DOHH2 (cell line): ENCODE measurements around the gene TMEM87A.

Experiments used
- H3F3A ChIP-seq: fragments of 200-600 bp; sonication (generic), shearing (Covaris generic); 2 replicates; pipeline ENCODE4 v1.6.0; 2016; ENCODE audit warnings: antibody characterized with exemption, mild to moderate bottlenecking; ENCODE audit not compliant: control insufficient read depth, insufficient read depth
- H3K27ac ChIP-seq: fragments of 200-600 bp; sonication (generic); 2 replicates; pipeline ENCODE4 v1.5.1; 2014; ENCODE audit warnings: low read depth, mild to moderate bottlenecking, low read length, moderate library complexity
- H3K27me3 ChIP-seq: fragments of 200-600 bp; sonication (generic); 2 replicates; pipeline ENCODE4 v1.6.1; 2014; ENCODE audit warnings: mild to moderate bottlenecking, low read length, mixed read lengths; ENCODE audit not compliant: control insufficient read depth
- H3K36me3 ChIP-seq: fragments of 200-600 bp; sonication (generic); 2 replicates; pipeline ENCODE4 v1.6.1; 2014; ENCODE audit warnings: mild to moderate bottlenecking, low read length, moderate library complexity, mixed read lengths; ENCODE audit not compliant: control insufficient read depth
- H3K4me1 ChIP-seq: fragments of 200-600 bp; sonication (generic); 2 replicates; pipeline ENCODE4 v1.6.1; 2014; ENCODE audit warnings: mild to moderate bottlenecking, low read length, mixed read lengths; ENCODE audit not compliant: control insufficient read depth
- H3K4me2 ChIP-seq: fragments of 200-600 bp; sonication (generic); 2 replicates; pipeline ENCODE4 v1.6.0; 2014; ENCODE audit warnings: mild to moderate bottlenecking, low read length, moderate library complexity
- H3K4me3 ChIP-seq: fragments of 200-600 bp; sonication (generic); 2 replicates; pipeline ENCODE4 v1.5.1; 2014; ENCODE audit warnings: mild to moderate bottlenecking, low read length, mixed read lengths
- H3K79me2 ChIP-seq: fragments of 200-600 bp; sonication (generic); 2 replicates; pipeline ENCODE4 v1.6.1; 2014; ENCODE audit warnings: mild to moderate bottlenecking, low read length, mixed read lengths; ENCODE audit not compliant: control insufficient read depth
- H3K9me2 ChIP-seq: fragments of 200-600 bp; sonication (generic); replicated peaks from 2 replicates; pipeline ENCODE4 v1.6.1; 2014; ENCODE audit warnings: mild to moderate bottlenecking, low read length, mixed read lengths; ENCODE audit not compliant: control insufficient read depth
- H3K9me3 ChIP-seq: fragments of 200-600 bp; sonication (generic); 2 replicates; pipeline ENCODE4 v1.6.1; 2014; ENCODE audit warnings: antibody characterized with exemption, low read length, mixed read lengths; ENCODE audit not compliant: control insufficient read depth, insufficient read depth
- H4K20me1 ChIP-seq: fragments of 200-600 bp; sonication (generic); 2 replicates; pipeline ENCODE4 v1.6.0; 2014; ENCODE audit warnings: low read depth, mild to moderate bottlenecking, antibody characterized with exemption, low read length, moderate library complexity; ENCODE audit not compliant: control insufficient read depth, insufficient read depth
- EZH2phosphoT487 ChIP-seq: fragments of 200-600 bp; sonication (generic); IDR thresholded peaks from 2 replicates; pipeline ENCODE4 v1.6.1; 2017; ENCODE audit warnings: borderline replicate concordance, mild to moderate bottlenecking, antibody characterized with exemption, low read length, moderate library complexity, mixed read lengths
- TF ChIP-seq, protein P1 (sequence below): fragments of 200-600 bp; sonication (generic); IDR thresholded peaks from one replicate; pipeline ENCODE4 v1.5.1; 2014; ENCODE audit warnings: antibody characterized with exemption, mild to moderate bottlenecking, low read depth, low read length; ENCODE audit not compliant: poor library complexity, severe bottlenecking

Gene TMEM87A

DNA sequence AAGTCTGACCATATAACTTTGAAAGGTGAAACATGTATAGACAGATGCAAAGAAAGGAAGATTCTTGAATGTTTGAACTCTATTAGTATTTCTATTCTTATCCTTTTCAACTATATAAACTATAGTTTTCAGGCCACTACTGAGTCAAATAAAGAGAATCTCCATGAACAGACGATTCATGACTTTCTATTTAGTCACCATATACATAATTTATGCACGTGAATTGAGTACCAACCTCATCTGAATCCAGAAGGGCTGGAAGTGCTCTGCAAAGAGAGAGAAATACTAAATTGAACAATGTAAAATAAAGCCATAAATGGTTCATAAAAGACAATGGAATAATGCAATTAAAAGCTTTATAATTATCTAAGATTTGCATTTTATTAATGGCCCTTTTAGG, 55.7 kb downstream of the TMEM87A start:
- no peak overlapping the region for H3K27ac ChIP-seq
- H3K9me3 ChIP-seq, result no peaks in the 10 kb centered on the region
- no peaks in the 10 kb centered on the region for H3K27me3 ChIP-seq
- H3K36me3 ChIP-seq, result peaks cover 40% of the 10 kb centered on the region
- TF ChIP-seq, protein P1, sequence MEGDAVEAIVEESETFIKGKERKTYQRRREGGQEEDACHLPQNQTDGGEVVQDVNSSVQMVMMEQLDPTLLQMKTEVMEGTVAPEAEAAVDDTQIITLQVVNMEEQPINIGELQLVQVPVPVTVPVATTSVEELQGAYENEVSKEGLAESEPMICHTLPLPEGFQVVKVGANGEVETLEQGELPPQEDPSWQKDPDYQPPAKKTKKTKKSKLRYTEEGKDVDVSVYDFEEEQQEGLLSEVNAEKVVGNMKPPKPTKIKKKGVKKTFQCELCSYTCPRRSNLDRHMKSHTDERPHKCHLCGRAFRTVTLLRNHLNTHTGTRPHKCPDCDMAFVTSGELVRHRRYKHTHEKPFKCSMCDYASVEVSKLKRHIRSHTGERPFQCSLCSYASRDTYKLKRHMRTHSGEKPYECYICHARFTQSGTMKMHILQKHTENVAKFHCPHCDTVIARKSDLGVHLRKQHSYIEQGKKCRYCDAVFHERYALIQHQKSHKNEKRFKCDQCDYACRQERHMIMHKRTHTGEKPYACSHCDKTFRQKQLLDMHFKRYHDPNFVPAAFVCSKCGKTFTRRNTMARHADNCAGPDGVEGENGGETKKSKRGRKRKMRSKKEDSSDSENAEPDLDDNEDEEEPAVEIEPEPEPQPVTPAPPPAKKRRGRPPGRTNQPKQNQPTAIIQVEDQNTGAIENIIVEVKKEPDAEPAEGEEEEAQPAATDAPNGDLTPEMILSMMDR, result no peak
- TF ChIP-seq EZH2phosphoT487, result no peak
- H3K9me2 ChIP-seq, result no peaks in the 10 kb centered on the region
- H3K4me3 ChIP-seq, result no peak overlapping the region
- H3K4me2 ChIP-seq, result no peak overlapping the region
- H3K4me1 ChIP-seq, result peaks cover 22% of the 10 kb centered on the region
- H3K79me2 ChIP-seq, result no peaks in the 10 kb centered on the region
- no peaks in the 10 kb centered on the region for H4K20me1 ChIP-seq
- peaks cover 10% of the 10 kb centered on the region for H3F3A ChIP-seq

DNA sequence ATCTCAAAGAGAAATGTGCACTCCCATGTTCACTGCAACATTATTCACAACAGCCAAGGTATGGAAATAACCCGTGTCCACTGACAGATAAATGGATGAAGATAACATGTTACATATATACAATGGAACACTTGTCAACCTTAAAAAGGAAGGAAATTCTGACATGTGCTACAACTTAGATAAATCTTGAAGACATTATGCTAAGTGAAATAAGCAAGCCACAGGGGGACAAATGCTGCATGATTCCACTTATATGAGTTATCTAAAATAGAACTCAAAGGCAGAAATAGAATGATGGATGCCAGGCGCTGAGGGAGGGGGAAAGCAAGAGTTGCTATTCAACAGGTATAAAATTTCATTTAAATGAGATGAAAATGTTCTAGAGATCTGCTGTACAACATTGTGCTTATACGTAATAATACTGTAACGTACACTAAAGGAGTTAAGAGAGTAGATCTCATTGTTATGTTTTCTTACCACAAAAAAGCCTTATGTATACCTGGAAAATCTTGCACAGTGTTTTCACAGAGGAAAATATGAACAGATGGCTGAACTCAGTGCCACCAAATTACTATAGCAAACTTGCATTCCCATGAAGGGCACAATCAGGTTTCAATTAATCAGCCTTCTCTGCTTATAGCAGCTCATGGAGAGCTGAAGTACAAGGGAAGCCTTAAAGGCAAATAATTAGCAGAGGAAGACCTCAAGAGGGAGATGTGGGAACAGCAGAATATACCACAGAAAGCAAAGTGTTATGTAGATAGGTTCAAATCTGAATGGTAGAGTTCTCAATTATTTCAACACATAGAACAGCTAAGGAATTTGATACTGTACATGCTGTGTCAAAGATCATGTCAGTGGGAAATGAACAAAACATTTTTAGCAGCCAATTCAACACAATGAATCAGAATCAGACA, 57.1 kb downstream of the TMEM87A start:
- Histone ChIP-seq H3K79me2 (no peaks in the 10 kb centered on the region), H3K27ac (no peak overlapping the region), H3K27me3 (no peaks in the 10 kb centered on the region), H3K4me1 (peaks cover 22% of the 10 kb centered on the region), H3K9me3 (no peaks in the 10 kb centered on the region), H3K9me2 (no peaks in the 10 kb centered on the region), H3K36me3 (peaks cover 47% of the 10 kb centered on the region), H3F3A (peaks cover 10% of the 10 kb centered on the region), H3K4me3 (no peak overlapping the region), H4K20me1 (no peaks in the 10 kb centered on the region), H3K4me2 (no peak overlapping the region)
- TF ChIP-seq EZH2phosphoT487, result no peak
- TF ChIP-seq, protein P1, result no peak

DNA sequence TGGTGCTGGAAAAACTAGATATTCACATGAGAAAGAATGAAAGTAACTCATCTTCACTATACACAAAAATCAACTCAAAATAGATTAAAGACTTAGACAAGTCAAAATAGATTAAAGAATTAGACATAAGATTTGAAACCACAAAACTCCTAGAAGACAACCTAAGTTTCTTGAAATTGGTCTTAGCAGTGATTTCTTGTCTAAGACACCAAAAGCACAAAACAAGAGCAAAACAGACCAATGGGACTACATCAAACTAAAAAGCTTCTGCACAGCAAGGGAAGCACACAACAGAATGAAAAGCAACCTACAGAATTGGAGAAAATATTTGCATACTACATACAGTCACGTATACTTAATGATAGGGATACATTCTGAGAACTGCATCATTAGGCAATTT, 58.6 kb downstream of the TMEM87A start:
- peaks cover 7% of the 10 kb centered on the region for H3F3A ChIP-seq
- no peaks in the 10 kb centered on the region for H3K27me3 ChIP-seq
- H3K9me2 ChIP-seq, result no peaks in the 10 kb centered on the region
- H3K4me3 ChIP-seq, result no peak overlapping the region
- H3K4me2 ChIP-seq, result no peak overlapping the region
- H3K9me3 ChIP-seq, result no peaks in the 10 kb centered on the region
- peaks cover 59% of the 10 kb centered on the region for H3K36me3 ChIP-seq
- H3K79me2 ChIP-seq, result no peaks in the 10 kb centered on the region
- H3K4me1 ChIP-seq, result peaks cover 13% of the 10 kb centered on the region
- no peak for TF ChIP-seq EZH2phosphoT487
- TF ChIP-seq, protein P1, result no peak
- H4K20me1 ChIP-seq, result no peaks in the 10 kb centered on the region
- no peak overlapping the region for H3K27ac ChIP-seq
